HG02870 (cell line): ENCODE measurements around the gene EMSY.

Experiments used
- ATAC-seq: cut with Tn5 transposase; IDR thresholded peaks from one replicate; pipeline ENCODE4 v1.9.1; 2021; ENCODE audit warnings: mild to moderate bottlenecking, moderate library complexity; ENCODE audit not compliant: unreplicated experiment

The EMSY gene

DNA sequence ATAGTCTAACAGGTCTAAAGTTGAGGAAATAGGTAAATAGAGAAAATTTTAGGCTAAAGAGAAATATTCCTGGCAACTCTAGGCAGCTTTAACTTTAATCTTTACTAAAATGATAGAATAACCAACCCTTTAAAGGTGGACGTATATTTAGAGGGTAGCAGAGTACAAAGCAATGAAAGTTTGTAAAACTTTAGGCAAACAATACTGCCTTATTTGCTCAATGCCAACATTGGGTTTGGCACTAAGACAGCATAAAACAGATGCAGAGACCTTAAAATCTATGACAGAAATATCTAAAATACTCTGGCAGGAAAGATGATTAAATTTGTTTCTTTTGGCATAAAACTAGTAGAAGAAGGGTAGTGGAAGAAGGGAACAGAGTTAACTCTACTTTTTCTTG lies 70.7 kb downstream of the EMSY start:
- no peak for ATAC-seq

DNA sequence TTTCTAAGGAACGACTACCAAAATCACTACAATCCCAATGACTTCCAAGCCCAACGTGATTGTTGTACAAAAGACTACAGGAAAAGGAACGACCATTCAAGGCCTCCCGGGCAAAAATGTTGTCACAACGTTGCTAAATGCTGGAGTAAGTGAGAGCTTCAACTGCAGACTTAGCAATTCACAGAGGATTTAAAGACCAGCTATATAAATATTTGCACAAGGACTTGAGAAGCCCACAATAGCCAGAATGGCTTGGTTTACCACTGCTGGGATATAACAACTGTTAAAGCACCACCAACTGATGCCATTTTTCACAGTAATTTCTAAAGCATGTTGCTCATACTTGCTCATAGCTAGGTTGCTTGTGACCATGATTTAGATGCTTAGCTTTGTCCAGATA lies 78.3 kb downstream of the EMSY start:
- no peak for ATAC-seq

DNA sequence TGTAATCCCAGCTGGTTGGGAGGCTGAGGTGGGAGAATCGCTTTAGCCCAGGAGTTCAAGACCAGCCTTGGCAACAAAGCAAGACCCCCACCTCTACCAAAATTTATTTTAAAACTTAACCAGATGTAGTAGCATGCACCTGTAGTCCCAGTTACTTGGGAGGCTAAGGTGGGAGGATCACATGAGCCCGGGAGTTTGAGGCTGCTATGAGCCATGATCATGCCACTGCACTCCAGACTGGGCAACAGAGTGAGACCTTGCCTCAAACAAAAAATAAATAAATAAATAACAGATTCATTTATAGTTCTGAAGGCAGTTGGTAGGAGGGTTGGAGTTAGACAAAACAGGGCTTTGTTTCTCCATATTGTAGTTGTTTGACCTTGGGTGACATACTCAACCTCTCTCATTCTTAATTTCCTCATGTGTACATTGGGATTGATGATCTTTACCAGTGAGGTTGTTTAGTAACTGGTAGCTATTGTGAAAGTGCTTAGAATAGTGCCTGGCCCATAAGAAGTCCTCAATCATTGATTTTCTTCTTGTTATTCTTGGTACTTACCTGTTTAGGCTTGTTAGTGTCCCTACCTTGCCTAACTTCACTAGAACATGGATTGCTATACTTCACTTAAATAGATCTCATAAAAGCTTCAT lies 79.1 kb downstream of the EMSY start:
- no peak for ATAC-seq

DNA sequence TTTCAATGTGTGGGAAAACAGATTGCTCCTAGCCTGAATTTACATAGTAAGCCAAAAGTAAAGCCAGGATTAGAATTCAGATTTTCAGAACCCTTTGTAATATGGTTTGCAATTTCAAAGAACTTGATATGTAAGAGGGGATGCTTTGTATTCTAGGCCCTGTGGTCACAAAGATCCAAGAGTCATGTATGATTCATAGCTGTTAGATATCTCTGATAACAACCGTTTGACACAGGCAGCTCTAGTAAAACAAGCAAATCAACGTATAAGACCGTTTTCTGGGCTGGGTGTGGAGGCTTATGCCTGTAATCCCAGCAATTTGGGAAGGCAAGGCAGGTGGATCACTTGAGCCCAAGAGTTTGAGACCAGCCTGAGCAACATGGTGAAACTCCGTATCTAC lies 79.6 kb downstream of the EMSY start:
- ATAC-seq = no peak

DNA sequence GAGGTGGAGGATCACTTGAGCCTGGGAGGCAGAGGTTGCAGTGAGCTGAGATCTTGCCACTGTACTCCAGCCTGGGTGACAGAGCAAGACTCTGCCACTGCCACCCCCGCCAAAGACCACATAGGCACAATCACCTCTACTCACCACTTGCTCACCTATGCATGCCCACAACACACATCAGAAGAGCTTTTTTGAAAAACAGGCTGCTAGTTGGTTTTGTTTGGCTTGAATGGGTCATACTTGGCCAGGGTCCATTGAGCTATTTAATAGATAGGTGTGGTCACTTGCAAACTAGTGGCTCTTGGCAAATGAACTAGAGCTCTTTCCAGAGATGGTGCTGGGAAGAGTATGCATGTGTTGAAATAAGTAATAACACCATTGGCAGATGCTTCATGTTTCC lies 80.1 kb downstream of the EMSY start:
- no peak for ATAC-seq

DNA sequence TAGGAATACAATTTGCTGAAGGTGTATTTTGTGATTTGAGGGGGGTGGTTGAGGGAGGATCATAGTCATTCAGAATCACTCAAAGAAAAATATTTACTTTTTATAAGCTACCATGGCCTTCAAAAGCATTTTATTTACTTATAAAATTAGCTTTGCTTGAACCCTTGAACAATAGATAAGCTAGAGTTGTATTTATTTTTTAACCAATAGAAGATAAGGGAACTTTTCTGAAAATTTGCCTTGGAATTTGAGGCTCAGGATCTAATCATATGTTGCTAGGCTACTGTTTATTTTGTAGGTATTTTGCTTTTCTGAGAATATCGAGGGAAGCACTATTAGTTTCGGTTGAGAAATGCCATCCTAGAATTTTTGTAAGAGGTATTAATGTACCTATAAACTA lies 82.1 kb downstream of the EMSY start:
- ATAC-seq = no peak

DNA sequence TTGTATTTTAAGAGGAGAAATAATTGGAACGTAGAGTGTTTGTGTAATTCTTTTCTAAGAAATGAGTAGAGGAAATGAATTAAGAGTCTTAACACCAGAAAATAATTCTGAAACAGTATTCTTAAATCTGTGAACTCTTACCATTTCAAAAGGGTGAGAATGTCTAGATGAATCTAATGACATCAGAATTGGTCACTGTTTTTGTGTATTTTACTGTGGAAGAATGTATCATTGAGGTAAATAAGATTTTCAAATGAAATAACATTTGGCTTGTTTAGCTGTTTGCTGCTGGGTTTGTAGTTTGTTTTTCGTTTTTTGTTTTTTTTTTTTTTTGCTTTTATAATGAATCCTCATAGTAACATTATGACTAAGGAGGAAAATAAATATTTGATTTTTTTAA lies 97.6 kb downstream of the EMSY start:
- ATAC-seq = no peak

DNA sequence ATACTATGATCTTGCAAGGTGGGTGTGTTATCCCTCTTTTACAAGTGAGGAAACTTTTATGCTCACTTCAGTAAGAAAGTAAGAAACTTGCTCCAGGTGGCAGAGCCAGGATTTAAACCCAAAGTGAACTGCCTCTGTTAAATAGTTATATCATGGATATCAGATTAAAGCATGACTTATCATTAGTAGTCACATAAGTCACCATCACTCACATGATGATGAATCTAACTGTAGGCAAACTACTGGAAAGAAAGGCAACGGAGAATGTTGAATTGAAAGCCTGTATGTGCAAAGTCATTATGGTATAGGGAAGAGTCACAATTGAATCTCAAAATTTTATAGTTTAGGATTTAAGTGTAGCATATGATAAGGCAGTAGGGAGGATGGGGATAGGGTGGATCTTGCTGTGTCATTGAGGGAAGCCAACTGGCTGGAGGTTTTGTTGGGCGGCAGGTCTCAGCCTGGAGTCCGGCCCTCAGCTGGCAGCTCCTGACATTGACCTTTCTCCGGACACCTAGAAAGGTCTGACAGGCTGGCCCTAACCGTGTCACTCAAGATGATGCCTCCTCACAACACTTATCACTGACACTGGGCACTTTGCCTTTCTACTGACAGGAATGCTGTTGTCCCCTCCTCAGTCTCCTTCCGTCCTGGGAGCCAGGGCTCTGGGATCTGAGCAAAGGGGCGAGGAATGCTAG lies 98.3 kb downstream of the EMSY start:
- no peak for ATAC-seq

DNA sequence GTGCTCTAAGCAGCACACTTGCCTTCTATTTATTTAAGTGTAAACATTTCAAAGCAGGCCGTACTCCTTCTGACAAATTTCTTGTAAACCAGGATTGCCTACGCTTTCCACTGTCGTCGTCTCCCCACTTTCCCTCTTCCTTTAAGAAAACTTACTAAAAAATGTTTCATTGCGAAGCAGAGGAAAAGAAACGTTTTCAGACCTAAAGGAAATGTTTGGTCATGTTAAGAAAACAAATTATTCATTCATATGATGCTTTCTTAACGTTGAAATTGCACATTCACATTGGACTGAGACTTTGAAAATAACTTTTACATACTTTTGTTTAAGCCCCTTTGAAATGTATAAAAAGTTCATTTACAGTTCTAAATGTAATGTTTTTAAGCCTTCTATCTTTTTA lies 106.0 kb downstream of the EMSY start:
- no peak for ATAC-seq

DNA sequence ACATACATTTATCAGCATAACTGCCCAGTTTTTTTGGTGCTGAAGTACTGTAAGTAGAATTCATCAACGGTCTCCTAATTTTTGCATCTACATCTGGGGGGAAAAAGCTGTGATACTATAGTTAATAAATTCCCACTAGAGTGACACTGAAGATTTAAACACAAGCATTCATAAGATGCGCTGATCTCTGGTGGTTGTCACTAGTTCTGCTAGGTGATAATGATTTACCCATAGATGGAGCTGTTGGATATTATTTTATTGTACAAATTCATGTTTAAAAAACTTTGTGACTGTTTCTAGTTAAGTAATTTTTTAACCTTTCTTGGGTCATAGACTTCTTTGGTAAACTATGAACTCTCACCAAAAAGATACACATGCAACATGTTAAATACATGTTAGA lies 106.6 kb downstream of the EMSY start:
- ATAC-seq = no peak

DNA sequence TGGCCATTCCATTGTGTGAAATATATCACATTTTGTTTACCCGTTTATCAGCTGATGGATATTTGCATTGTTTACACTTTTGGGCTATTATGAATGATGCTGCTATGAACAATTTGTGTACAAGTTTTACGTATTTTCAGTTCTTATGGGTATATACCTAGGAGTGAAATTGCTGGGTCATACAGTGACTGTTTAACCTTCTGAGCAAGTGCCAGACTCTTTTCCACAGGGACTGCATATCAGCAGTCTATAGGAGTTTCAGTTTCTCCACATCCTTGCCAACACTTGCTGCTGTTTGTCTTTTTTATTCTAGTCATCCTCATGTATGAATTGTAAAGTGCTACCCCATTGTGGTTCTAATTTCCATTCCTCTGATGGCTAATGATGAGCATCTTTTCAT lies 108.2 kb downstream of the EMSY start:
- ATAC-seq = no peak

DNA sequence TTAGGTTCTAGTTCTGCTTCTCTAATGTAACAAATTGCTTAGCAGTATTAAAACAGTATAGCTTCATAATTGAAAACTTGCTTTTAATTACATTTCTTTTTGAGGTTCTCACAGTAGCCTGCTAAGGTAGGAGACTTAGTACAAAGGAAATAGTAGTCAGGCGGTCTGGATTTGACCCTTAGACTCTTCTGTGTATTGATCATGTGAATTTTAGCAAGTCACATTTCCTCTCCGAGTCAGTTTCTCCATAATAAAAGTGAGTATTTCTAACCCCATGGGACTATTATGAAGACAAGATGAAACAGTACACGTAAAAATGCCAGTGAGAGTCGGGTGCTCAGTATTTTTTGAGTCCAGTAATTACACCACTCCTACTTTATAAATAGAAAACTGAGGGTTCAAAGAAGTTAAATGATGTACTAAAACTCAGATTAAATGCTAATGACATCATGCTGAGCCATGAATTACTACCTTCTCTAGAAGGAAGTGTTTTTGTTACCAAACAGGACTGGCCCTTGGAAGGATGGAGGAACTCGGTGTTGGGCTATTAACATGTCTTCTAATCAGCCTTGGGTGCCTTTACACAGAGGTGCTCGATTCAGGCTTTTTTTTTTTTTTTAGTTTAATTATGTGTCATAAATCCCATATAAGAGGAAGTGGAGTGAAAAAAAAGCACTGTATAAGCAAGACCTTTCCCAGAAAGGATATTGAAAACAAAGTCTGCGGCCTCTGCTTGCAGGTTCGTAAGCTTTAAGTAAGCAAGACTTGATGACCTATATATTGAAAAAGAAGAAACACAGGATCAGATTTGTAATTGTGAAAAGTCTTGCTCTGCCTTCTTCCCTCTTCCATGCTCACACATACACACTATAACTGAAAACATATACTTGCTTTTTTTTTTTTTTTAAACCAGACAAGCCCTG lies 109.0 kb downstream of the EMSY start:
- ATAC-seq = no peak

DNA sequence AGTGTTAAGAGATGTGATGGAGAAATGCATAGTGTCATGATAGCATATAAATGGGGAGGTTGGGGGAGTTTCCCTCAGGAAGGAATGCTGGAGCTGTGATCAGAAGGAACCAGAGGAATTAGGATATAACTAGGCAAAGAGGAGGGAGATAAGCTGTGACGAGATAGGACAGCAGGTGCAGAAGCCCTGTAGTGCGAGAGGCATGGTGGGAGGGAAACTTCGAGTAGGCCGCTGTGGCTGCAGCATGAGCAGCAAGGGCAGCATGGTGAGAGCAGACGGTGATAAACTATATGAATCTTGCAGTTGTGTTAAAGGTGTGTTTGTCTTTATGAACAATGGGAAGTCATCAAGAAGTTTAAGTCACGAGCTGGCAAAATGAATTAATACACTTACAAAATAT lies 109.9 kb downstream of the EMSY start:
- ATAC-seq = no peak

DNA sequence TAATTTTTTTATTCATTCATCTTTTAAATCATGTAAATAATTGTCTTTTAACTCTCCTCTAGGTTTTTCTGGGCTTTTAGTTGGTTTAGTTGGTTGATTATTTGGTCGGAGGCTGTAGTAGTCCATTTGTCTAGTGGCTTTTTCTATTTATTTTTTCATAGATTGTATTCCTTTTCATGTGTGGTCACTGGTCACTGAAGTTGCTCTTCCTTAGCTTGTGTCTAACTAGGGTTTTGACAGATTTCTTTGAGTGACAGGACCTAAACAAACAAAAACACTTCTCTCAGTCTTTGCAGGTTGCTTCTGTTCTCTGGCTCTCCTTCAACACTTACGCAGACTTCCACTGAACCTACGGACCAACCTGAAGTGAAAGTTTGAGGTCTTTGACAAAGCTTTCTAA lies 112.6 kb downstream of the EMSY start:
- ATAC-seq = no peak

DNA sequence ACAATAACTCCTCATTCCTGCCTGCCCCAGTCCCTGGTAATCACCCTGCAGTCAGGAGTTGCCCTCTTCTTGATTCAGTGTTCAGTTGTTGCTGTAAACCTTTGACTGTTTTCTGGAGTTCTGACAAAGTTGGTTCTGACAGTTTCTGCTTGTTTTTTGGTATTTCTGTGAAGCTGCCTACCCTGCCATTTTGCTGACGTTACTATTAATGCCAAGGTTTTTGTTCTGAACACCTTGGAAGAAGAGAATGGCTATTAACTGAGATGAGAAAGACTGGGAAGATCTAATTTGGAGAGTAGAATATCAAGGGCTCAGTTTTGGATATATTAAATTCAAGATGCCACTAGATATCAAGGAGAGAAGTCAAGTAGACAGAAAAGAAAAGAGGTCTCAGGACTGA lies 113.7 kb downstream of the EMSY start:
- no peak for ATAC-seq

DNA sequence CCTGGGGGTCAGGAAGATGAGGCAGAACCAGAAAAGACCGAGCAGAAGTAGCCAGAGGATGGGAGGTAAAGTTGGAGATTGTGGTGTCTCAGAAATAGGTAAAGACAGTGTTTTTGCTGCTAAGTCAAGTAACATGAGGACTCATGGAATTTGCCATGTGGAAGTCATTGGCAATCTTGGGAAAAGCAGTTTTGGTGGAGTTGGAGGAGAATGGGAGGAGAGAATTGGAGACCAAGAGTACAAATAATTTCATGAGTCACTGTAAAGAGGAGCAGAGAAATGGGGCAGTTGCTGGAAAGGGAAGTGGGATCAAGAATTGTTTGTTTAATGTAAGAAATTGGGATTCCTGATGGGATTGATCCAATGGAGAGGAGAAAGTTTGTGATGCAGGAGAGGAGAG lies 114.1 kb downstream of the EMSY start:
- no peak for ATAC-seq

DNA sequence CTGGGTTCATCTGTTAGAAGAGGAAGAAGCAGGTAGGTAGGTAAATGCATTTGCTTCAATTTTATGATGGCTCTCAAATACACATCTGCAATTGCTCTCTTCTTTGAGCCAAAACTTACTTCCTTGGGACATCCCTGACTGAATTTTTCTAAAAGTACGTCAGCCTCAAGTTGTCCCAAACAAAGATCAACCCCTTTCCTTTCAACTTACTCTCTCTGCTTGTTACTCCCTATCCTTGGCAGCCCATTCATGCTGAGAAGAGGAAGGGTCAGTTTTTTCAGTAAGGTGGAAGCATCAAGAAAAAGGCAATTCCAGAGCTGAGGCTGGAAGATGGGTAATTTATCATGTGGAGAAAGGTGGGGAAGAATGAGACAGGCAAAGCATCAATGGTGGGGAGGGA lies 114.5 kb downstream of the EMSY start:
- no peak for ATAC-seq

DNA sequence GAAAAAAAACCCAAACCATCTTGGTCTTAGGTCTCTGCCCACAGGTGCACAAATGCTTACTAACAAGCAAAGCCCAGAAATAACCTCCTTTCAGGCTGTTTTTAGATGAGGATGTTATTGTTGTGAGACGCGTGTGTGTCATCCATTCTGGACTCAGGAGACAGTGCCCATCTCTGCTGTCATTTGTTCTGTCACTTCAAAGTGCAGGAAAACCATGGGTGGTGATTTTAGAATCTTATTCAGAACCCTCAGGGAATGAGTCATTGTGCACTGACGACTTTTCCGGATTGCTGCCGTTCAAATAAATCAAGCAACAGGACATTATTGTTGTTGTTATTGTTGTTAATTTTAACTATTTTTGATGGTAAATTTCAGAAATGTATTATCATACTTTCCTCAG lies 115.4 kb downstream of the EMSY start:
- ATAC-seq = no peak

DNA sequence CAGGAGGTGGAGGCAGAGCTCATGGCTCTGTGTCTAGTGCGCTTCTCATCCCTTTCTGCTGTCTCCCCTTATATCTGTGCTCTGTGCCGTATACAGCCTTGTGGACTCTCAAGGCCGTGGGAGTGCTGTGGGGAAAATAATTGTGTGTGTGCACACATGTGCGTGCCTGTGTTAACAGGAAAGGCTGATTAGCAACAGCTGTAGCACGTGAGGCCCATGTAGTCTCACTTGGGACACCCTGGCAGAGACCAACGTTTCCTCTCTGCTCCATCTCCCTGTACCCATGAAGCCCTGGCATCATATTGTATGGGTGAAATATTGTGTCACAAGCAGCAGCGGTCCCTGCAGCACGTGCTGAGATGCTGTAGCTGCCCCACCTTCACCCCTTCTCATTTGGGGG lies 116.4 kb downstream of the EMSY start:
- ATAC-seq = no peak

DNA sequence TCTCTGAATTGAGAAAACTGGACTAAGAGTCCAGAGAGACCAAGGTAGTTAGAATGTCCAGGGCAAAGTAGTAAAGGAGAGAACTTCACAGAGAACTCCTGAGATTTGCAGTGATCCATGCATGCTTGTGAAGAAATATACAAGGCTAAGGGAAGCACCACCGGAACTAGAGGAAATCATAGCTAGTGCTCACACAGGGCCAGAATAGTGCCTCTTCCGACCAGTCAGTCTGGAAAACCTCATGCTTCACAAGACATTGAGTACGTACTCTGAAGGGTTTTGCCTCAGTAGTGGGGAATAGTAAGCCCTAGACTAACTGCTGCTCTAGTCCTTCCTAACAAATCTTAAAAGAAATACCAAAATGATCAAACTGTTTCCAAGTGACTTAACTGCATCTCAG lies 117.7 kb downstream of the EMSY start:
- no peak for ATAC-seq

DNA sequence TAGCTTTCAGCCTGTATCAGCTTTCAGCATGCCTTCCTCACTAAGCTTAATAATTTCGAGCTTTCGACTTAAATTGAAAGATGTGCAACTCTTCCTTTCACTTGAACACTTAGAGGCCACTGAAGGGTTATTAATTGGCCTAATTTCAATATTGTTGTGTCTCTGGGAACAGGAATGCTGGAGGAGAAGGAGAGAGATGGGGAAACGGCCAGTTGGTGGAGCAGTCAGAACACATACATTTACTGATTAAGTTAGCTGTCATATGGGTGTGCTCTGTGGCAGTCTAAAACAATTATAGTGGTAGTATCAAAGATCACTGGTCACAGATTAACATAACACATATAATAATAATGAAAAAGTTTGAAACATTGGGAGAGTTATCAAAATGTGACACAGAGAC lies 119.5 kb downstream of the EMSY start:
- no peak for ATAC-seq

DNA sequence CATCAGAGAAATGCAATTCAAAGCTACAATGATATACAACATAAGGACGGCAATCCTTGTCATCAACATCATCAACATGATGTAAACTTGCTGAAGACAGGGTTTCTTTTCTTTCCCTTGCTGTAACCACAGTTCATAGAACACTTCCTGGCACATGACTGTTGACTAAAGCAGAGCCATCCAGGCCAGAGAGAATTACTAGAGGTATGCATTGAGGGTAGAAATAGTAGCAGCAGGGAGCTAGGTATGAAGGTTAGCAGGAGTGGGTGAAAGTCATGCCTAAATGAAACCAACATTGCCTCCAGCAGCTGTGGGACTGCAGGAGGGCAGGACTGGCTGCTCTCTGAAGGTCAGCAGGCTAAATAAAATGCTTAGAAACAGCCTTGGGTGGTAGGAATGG lies 122.0 kb downstream of the EMSY start:
- no peak for ATAC-seq
